Measurements from ENCODE around the gene GPC3. TPM values are rescaled to one million over a fixed set of nuclear protein-coding genes. Genes with fewer than 3 reads are reported as not detected.

Gene GPC3
- polyA plus RNA-seq, 3 donors, result not detected

- Mint-ChIP-seq H3K27me3 (ENCODE audit: low read depth in 3 of 3) (peaks cover 0 to 21% (median 0%) of the 10 kb centered on the region in 3 donors), H3K9me3 (peaks cover 0 to 3% (median 0%) of the 10 kb centered on the region in 7 donors), H3K4me3 (no peak overlapping the region), H3K36me3 (no peaks in the 10 kb centered on the region), H3K27ac (no peak overlapping the region), H3K4me1 (no peaks in the 10 kb centered on the region)
- Histone ChIP-seq H3K27me3 (ENCODE audit: control insufficient read depth in 2 of 2, insufficient read depth in 2 of 2, low read length in 2 of 2) (no peaks in the 10 kb centered on the region), H3K9me3 (replicated peaks in 1 of 2; ENCODE audit: control insufficient read depth in 1 of 2, insufficient read depth in 1 of 2, low read length in 2 of 2) (no peaks in the 10 kb centered on the region), H3K36me3 (replicated peaks in 1 of 2; ENCODE audit: control insufficient read depth in 1 of 2, insufficient read depth in 2 of 2, low read length in 2 of 2) (no peaks in the 10 kb centered on the region), H3K27ac (ENCODE audit: low read depth in 1 of 2, low read length in 2 of 2) (no peak overlapping the region), H3K4me3 (replicated peaks in 1 of 3; ENCODE audit: low read depth in 2 of 3, low read length in 3 of 3) (no peak overlapping the region), H3K4me2 (replicated peaks; ENCODE audit: extremely low read depth, low read length, poor library complexity, severe bottlenecking) (no peak overlapping the region), H3K79me2 (ENCODE audit: insufficient read depth, low read length) (no peaks in the 10 kb centered on the region), H2AFZ (ENCODE audit: insufficient read depth, low read depth, low read length, poor library complexity, severe bottlenecking) (no peak overlapping the region), H3K4me1 (ENCODE audit: control insufficient read depth in 1 of 2, insufficient read depth in 2 of 2, low read length in 2 of 2) (no peaks in the 10 kb centered on the region), H4K20me1 (ENCODE audit: insufficient read depth, low read length) (no peaks in the 10 kb centered on the region), H3K9ac (ENCODE audit: insufficient read depth, low read length, poor library complexity, severe bottlenecking) (no peak overlapping the region)
- intact Hi-C loops (cut with micrococcal nuclease), result no loop called here
- no peak for TF ChIP-seq CTCF (IDR thresholded peaks at IDR 0.05)
- no peak for DNase-seq
- no CpG with 5 or more reads among the region's 4 CpGs for WGBS (ENCODE audit: insufficient coverage)
Measured at GRCh38 chrX:133638285-133638684, 347.1 kb downstream of the GPC3 start.

GRCh38 chrX:133637765-133638164 is 347.6 kb downstream of the GPC3 start:
- no peak overlapping the region for H3K9ac ChIP-seq (ENCODE audit: insufficient read depth, low read length, poor library complexity, severe bottlenecking)
- H3K4me1 Mint-ChIP-seq, result no peaks in the 10 kb centered on the region
- H3K36me3 ChIP-seq (replicated peaks in 1 of 2; ENCODE audit: control insufficient read depth in 1 of 2, insufficient read depth in 2 of 2, low read length in 2 of 2), result no peaks in the 10 kb centered on the region
- no peaks in the 10 kb centered on the region for H3K4me1 ChIP-seq (ENCODE audit: control insufficient read depth in 1 of 2, insufficient read depth in 2 of 2, low read length in 2 of 2)
- no peaks in the 10 kb centered on the region for H3K36me3 Mint-ChIP-seq
- no peak overlapping the region for H2AFZ ChIP-seq (ENCODE audit: insufficient read depth, low read depth, low read length, poor library complexity, severe bottlenecking)
- DNase-seq, result no peak
- H4K20me1 ChIP-seq (ENCODE audit: insufficient read depth, low read length), result no peaks in the 10 kb centered on the region
- no peaks in the 10 kb centered on the region for H3K27me3 ChIP-seq (ENCODE audit: control insufficient read depth in 2 of 2, insufficient read depth in 2 of 2, low read length in 2 of 2)
- H3K9me3 ChIP-seq (replicated peaks in 1 of 2; ENCODE audit: control insufficient read depth in 1 of 2, insufficient read depth in 1 of 2, low read length in 2 of 2), result no peaks in the 10 kb centered on the region
- no peak overlapping the region for H3K27ac ChIP-seq (ENCODE audit: low read depth in 1 of 2, low read length in 2 of 2)
- H3K4me2 ChIP-seq (replicated peaks; ENCODE audit: extremely low read depth, low read length, poor library complexity, severe bottlenecking), result no peak overlapping the region
- no peak for TF ChIP-seq CTCF (IDR thresholded peaks at IDR 0.05)
- H3K4me3 ChIP-seq (replicated peaks in 1 of 3; ENCODE audit: low read depth in 2 of 3, low read length in 3 of 3), result no peak overlapping the region
- WGBS (ENCODE audit: insufficient coverage), result no CpG with 5 or more reads among the region's 5 CpGs
- peaks cover 0 to 21% (median 0%) of the 10 kb centered on the region in 3 donors for H3K27me3 Mint-ChIP-seq (ENCODE audit: low read depth in 3 of 3)
- peaks cover 0 to 3% (median 0%) of the 10 kb centered on the region in 7 donors for H3K9me3 Mint-ChIP-seq
- peak overlapping the region in 1 of 7 donors; percentile 37 for H3K27ac Mint-ChIP-seq
- no peak overlapping the region for H3K4me3 Mint-ChIP-seq
- intact Hi-C loops (cut with micrococcal nuclease), result no loop called here
- no peaks in the 10 kb centered on the region for H3K79me2 ChIP-seq (ENCODE audit: insufficient read depth, low read length)
